H1 (cell line): ENCODE data around the gene ITPK1. TPM values are rescaled to one million over a fixed set of nuclear protein-coding genes. Genes with fewer than 3 reads are reported as not detected.

Experiments
- ASH2L ChIP-seq: fragments of 200-600, 300-600 bp; sonication (generic); IDR thresholded peaks from one replicate; pipeline ENCODE4 v1.7.1; 2017; ENCODE audit warnings: low read length
- ATF3 ChIP-seq: IDR thresholded peaks from 2 replicates; pipeline ENCODE4 v1.6.1; 2011; ENCODE audit warnings: low read depth, mild to moderate bottlenecking, low read length; ENCODE audit not compliant: insufficient read depth
- BACH1 ChIP-seq: IDR thresholded peaks from 2 replicates; pipeline ENCODE4 v1.6.1; 2012; ENCODE audit warnings: low read length, improper control_type of control experiment
- BCL11A ChIP-seq, 2 experiments: IDR thresholded peaks; one replicate each; pipeline ENCODE4 v1.6.1; 2011; ENCODE audit warnings: low read depth in 2 of 2, low read length in 2 of 2, mild to moderate bottlenecking in 2 of 2
- CEBPB ChIP-seq: IDR thresholded peaks from 2 replicates; pipeline ENCODE4 v1.6.1; 2012; ENCODE audit warnings: low read depth, low read length
- CHD2 ChIP-seq: IDR thresholded peaks from 2 replicates; pipeline ENCODE4 v1.6.1; 2012; ENCODE audit warnings: low read length, improper control_type of control experiment
- SIN3A ChIP-seq, 2 experiments: IDR thresholded peaks in 1 of 2; conservative IDR thresholded peaks in 1 of 2; 2 replicates each; pipeline ENCODE4 v1.6.1; 2011 to 2012; ENCODE audit warnings: low read length in 2 of 2, improper control_type of control experiment in 1 of 2, low read depth in 1 of 2, mild to moderate bottlenecking in 1 of 2
- SP4 ChIP-seq: IDR thresholded peaks from 2 replicates; pipeline ENCODE4 v1.6.1; 2012; ENCODE audit warnings: low read length, inconsistent platforms
- TCF12 ChIP-seq: IDR thresholded peaks from 2 replicates; pipeline ENCODE4 v1.6.1; 2011; ENCODE audit warnings: low read depth, mild to moderate bottlenecking, low read length
- TEAD4 ChIP-seq: IDR thresholded peaks from 2 replicates; pipeline ENCODE4 v1.6.1; 2012; ENCODE audit warnings: low read depth, low read length, inconsistent platforms, mixed read lengths
- YY1 ChIP-seq: IDR thresholded peaks from 2 replicates; pipeline ENCODE4 v1.6.1; 2011; ENCODE audit warnings: low read depth, mild to moderate bottlenecking, low read length
- polyA plus RNA-seq, 7 experiments: library from polyadenylated mRNA; depleted of rRNA in 3 of 7; stranded (reverse) in 5 of 7; unstranded in 2 of 7; fragments of >200 nt in 5 of 7; fragments of 200-250 nt in 2 of 7; gene quantifications; 1 replicate in 5 of 7; 2 replicates in 1 of 7; 4 replicates in 1 of 7; pipeline versions ENCODE4 v1.2.1 to v1.2.3, GENCODE V29; 2011 to 2013; ENCODE audit warnings: missing spikeins in 2 of 7, mixed read lengths in 2 of 7
- total RNA-seq: library from RNA; stranded (reverse); fragmentation: NEBNext Ultra II Directional; extraction: Animal tissue kit (Norgen Biotek cat#: 25700); gene quantifications from 2 replicates; pipeline ENCODE4 v1.2.1, GENCODE V29; 2021

The ITPK1 gene
- total and polyA plus RNA-seq, 2 of the 8 experiments (the other 6 are each of a cell fraction or from before 2014, with no cell fraction given), result 108 to 143 TPM

- TF ChIP-seq ATF3, result no peak
- no peak for TF ChIP-seq SP4
- TF ChIP-seq CHD2, result no peak
- TF ChIP-seq YY1, result no peak
- TF ChIP-seq BACH1, result no peak
- TF ChIP-seq ASH2L, result no peak
- no peak for TF ChIP-seq CEBPB
- no peak for TF ChIP-seq TEAD4
- no peak for TF ChIP-seq BCL11A (IDR thresholded peaks at IDR 0.05; ENCODE audit: low read depth in 2 of 2, low read length in 2 of 2)
- no peak for TF ChIP-seq TCF12
- no peak for TF ChIP-seq SIN3A (conservative IDR thresholded peaks at IDR 0.05 in 1 of 2, IDR thresholded peaks at IDR 0.05 in 1 of 2; ENCODE audit: low read depth in 1 of 2, low read length in 2 of 2)
Observed at GRCh38 chr14:93095742-93096510, 19.8 kb downstream of the ITPK1 start (continued).
